Panc1 (cell line): ENCODE data around the gene ZFP69.

Source experiments
- CTCF ChIP-seq: fragments of 450-650 bp; IDR thresholded peaks from 2 replicates; pipeline ENCODE4 v1.5.1; 2017; ENCODE audit warnings: mild to moderate bottlenecking
- POLR2AphosphoS5 ChIP-seq: IDR thresholded peaks from 2 replicates; pipeline ENCODE4 v1.6.1; 2012; ENCODE audit warnings: mild to moderate bottlenecking, low read depth, low read length, moderate library complexity
- REST ChIP-seq, 2 experiments: IDR thresholded peaks; 2 replicates each; pipeline ENCODE4 v1.6.1; 2011 to 2012; ENCODE audit warnings: low read depth in 2 of 2, control low read depth in 1 of 2, low read length in 1 of 2, mild to moderate bottlenecking in 1 of 2, moderate library complexity in 1 of 2; ENCODE audit not compliant: insufficient read depth in 1 of 2
- SIN3A ChIP-seq: IDR thresholded peaks from 2 replicates; pipeline ENCODE4 v1.6.1; 2012; ENCODE audit warnings: low read depth, mild to moderate bottlenecking, low read length, moderate library complexity, borderline replicate concordance; ENCODE audit not compliant: insufficient read depth

- TF ChIP-seq CTCF (no peak), POLR2AphosphoS5 (no peak), SIN3A (no peak), REST (IDR thresholded peaks at IDR 0.05; ENCODE audit: insufficient read depth in 1 of 2, low read depth in 2 of 2, low read length in 1 of 2) (no peak)
These were observed 45.7 kb upstream of the ZFP69 start for GRCh38 chr1:40431385-40431784.
